ENCODE results near the gene ABCA5. TPM values are rescaled to one million over a fixed set of nuclear protein-coding genes. Genes with fewer than 3 reads are reported as not detected.

The ABCA5 gene
- total RNA-seq, 2 donors from 2014 or later = 38.6 to 47.6 TPM

- no peaks in the 10 kb centered on the region for H3K27me3 Mint-ChIP-seq
- peaks cover 2% of the 10 kb centered on the region for H3K4me1 Mint-ChIP-seq
- DNase-seq (no peak), ATAC-seq (no peak)
- H3K4me3 Mint-ChIP-seq = no peak overlapping the region
- no peaks in the 10 kb centered on the region for H3K36me3 Mint-ChIP-seq (ENCODE audit: low read depth)
- no peak overlapping the region for H3K27ac Mint-ChIP-seq
- H3K9me3 ChIP-seq (ENCODE audit: control insufficient read depth, low read length, poor library complexity, severe bottlenecking) = no peaks in the 10 kb centered on the region
Measured at GRCh38 chr17:69268543-69269014, 58.4 kb downstream of the ABCA5 start.

DNA sequence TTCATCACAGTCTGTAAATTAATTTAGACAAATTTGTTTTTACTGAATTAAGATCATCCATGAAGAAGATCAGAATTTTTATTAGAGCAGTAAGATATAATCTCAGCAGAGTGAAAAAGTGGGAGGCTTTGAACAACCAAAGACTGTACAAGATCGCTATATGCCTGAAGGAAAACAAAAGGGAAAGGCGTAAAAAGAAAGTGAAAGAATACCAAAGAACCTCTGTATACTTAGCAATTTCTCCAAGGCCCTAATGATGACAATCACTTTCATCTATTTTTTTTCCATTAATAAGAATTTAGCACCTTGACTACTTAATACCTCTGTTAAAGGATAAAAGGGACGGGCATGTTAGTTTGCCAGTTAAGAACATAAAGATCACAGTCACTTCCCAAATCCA lies 59.7 kb downstream of the ABCA5 start:
- Mint-ChIP-seq H3K4me1 (peaks cover 2% of the 10 kb centered on the region), H3K4me3 (no peak overlapping the region), H3K27me3 (no peaks in the 10 kb centered on the region), H3K36me3 (ENCODE audit: low read depth) (no peaks in the 10 kb centered on the region), H3K27ac (no peak overlapping the region)
- DNase-seq (no peak), ATAC-seq (no peak)
- H3K9me3 ChIP-seq (ENCODE audit: control insufficient read depth, low read length, poor library complexity, severe bottlenecking) = no peaks in the 10 kb centered on the region

DNA sequence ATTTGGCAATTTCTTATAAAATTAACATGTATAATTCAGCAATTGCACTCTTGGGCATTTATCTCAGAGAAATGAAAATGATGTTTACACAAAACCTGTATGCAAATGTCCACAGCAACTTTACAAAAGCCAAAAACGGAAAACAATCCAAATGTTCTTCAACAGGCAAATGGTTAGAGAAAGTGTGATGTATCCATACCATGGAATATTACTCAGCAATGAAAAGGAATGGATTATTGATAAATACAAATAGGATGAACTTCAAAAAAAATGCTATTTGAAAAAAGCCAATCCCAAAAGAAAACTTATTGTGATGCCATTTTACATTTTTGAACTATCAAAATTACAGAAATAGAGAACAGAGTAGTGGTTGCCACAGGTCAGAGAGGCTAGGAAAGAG lies 61.1 kb downstream of the ABCA5 start:
- Mint-ChIP-seq H3K27ac (no peak overlapping the region), H3K4me1 (peaks cover 2% of the 10 kb centered on the region), H3K4me3 (no peak overlapping the region), H3K36me3 (ENCODE audit: low read depth) (no peaks in the 10 kb centered on the region), H3K27me3 (no peaks in the 10 kb centered on the region)
- no peaks in the 10 kb centered on the region for H3K9me3 ChIP-seq (ENCODE audit: control insufficient read depth, low read length, poor library complexity, severe bottlenecking)
- no peak for ATAC-seq
- DNase-seq = no peak

- no peaks in the 10 kb centered on the region for H3K27me3 Mint-ChIP-seq
- H3K4me1 Mint-ChIP-seq = peaks cover 6% of the 10 kb centered on the region
- ATAC-seq (no peak), DNase-seq (no peak)
- H3K9me3 ChIP-seq (ENCODE audit: control insufficient read depth, low read length, poor library complexity, severe bottlenecking) = no peaks in the 10 kb centered on the region
- H3K4me3 Mint-ChIP-seq = no peak overlapping the region
- H3K27ac Mint-ChIP-seq = no peak overlapping the region
- H3K36me3 Mint-ChIP-seq (ENCODE audit: low read depth) = peaks cover 8% of the 10 kb centered on the region
Measured at GRCh38 chr17:69254187-69254586, 72.7 kb downstream of the ABCA5 start.

DNA sequence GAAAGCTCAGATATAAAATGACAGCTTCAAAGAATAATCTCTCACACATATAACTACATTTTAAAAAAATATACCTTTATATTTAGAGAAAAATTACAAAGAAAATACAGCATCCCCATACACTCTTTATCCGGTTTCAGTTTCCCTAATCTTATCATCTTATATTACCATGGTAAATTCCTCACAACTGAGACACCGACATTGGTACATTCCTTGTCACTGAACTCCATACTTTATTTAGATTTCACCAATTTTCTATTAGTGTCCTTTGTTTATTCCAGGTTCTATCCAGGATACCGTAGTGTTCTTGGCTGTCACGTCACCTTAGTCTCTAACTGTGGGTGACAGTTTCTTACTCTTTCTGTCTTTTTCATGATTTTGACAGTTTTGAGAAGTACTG lies 76.3 kb downstream of the ABCA5 start:
- H3K4me1 Mint-ChIP-seq = peaks cover 3% of the 10 kb centered on the region
- no peaks in the 10 kb centered on the region for H3K9me3 ChIP-seq (ENCODE audit: control insufficient read depth, low read length, poor library complexity, severe bottlenecking)
- no peak overlapping the region for H3K4me3 Mint-ChIP-seq
- ATAC-seq (no peak), DNase-seq (no peak)
- H3K36me3 Mint-ChIP-seq (ENCODE audit: low read depth) = peaks cover 7% of the 10 kb centered on the region
- H3K27me3 Mint-ChIP-seq = no peaks in the 10 kb centered on the region
- H3K27ac Mint-ChIP-seq = no peak overlapping the region

GRCh38 chr17:69246726-69247375 lies 80.1 kb downstream of the ABCA5 start:
- Mint-ChIP-seq H3K27me3 (no peaks in the 10 kb centered on the region), H3K36me3 (ENCODE audit: low read depth) (peaks cover 4% of the 10 kb centered on the region), H3K4me1 (peaks cover 3% of the 10 kb centered on the region), H3K27ac (no peak overlapping the region), H3K4me3 (no peak overlapping the region)
- ATAC-seq (no peak), DNase-seq (no peak)
- H3K9me3 ChIP-seq (ENCODE audit: control insufficient read depth, low read length, poor library complexity, severe bottlenecking) = no peaks in the 10 kb centered on the region

DNA sequence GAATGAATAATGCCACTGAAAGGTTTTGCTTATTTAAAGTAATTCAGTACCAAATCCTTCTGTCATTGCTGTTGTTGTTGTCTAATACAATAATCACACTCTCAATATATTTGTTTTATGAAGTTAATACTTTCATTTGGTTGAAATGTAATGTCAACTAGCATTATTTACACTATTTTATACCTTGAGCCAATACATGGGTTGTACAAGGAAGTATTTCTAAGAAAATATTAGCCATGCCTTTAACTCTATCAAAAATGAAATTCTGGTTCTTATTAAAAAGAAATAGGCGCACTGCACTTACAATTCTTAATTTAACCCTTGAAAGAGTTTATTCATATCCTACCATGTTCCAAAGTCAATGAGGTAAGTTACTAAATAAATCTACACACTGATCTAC lies 80.7 kb downstream of the ABCA5 start:
- H3K4me3 Mint-ChIP-seq = no peak overlapping the region
- ATAC-seq (no peak), DNase-seq (no peak)
- no peak overlapping the region for H3K27ac Mint-ChIP-seq
- peaks cover 3% of the 10 kb centered on the region for H3K4me1 Mint-ChIP-seq
- H3K36me3 Mint-ChIP-seq (ENCODE audit: low read depth) = peaks cover 6% of the 10 kb centered on the region
- no peaks in the 10 kb centered on the region for H3K27me3 Mint-ChIP-seq
- H3K9me3 ChIP-seq (ENCODE audit: control insufficient read depth, low read length, poor library complexity, severe bottlenecking) = no peaks in the 10 kb centered on the region

DNA sequence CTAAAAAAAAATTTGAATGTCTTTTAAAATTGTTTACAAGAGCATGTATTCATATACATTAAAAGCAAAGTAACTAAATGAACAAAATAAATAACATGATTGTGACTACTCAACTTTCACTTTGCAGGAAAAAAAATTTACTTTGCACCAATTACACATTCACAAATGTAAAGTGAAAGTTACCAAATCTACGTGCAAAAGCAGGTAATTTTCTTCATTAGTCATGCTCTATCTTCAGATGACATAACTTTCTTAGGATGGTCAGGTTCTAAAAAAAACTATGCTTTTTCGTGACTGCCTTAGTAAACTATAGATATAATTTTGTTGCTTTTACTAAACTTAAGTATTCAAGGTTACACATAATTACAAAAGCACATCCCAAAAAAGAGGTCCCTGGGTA lies 81.3 kb downstream of the ABCA5 start:
- peaks cover 10% of the 10 kb centered on the region for H3K36me3 Mint-ChIP-seq (ENCODE audit: low read depth)
- H3K27ac Mint-ChIP-seq = no peak overlapping the region
- H3K4me1 Mint-ChIP-seq = peaks cover 3% of the 10 kb centered on the region
- ATAC-seq = no peak
- DNase-seq = no peak
- H3K9me3 ChIP-seq (ENCODE audit: control insufficient read depth, low read length, poor library complexity, severe bottlenecking) = no peaks in the 10 kb centered on the region
- H3K27me3 Mint-ChIP-seq = no peaks in the 10 kb centered on the region
- H3K4me3 Mint-ChIP-seq = no peak overlapping the region

- Mint-ChIP-seq H3K27me3 (no peaks in the 10 kb centered on the region), H3K4me1 (peaks cover 3% of the 10 kb centered on the region), H3K36me3 (ENCODE audit: low read depth) (peaks cover 9% of the 10 kb centered on the region), H3K4me3 (no peak overlapping the region), H3K27ac (no peak overlapping the region)
- no peaks in the 10 kb centered on the region for H3K9me3 ChIP-seq (ENCODE audit: control insufficient read depth, low read length, poor library complexity, severe bottlenecking)
- DNase-seq (no peak), ATAC-seq (no peak)
Measured at GRCh38 chr17:69239611-69240600, 87.0 kb downstream of the ABCA5 start.

DNA sequence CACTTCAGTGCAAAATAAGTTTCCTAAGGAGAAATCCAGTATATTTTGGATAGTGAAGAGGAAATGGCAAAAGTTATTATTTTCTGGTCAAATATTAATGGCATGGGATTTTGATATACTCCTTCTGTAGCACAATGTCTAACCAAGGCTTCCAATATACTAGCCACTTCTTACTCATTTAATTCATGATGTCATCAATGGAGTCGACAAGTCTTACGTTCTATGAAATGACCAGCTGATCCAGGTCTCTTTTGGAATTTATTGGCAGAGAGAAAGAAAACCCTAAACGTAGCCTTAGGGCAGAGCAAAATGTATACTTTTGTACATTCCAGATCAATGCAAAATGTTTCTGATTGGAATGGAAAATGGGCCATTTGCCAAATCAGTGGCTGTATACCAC lies 90.0 kb downstream of the ABCA5 start:
- no peaks in the 10 kb centered on the region for H3K9me3 ChIP-seq (ENCODE audit: control insufficient read depth, low read length, poor library complexity, severe bottlenecking)
- H3K4me1 Mint-ChIP-seq = peaks cover 3% of the 10 kb centered on the region
- no peaks in the 10 kb centered on the region for H3K27me3 Mint-ChIP-seq
- peaks cover 11% of the 10 kb centered on the region for H3K36me3 Mint-ChIP-seq (ENCODE audit: low read depth)
- ATAC-seq = no peak
- no peak overlapping the region for H3K27ac Mint-ChIP-seq
- DNase-seq = no peak
- H3K4me3 Mint-ChIP-seq = no peak overlapping the region

GRCh38 chr17:69236464-69236863 lies 90.5 kb downstream of the ABCA5 start:
- Mint-ChIP-seq H3K27ac (no peak overlapping the region), H3K4me3 (no peak overlapping the region), H3K4me1 (peaks cover 3% of the 10 kb centered on the region), H3K36me3 (ENCODE audit: low read depth) (peaks cover 11% of the 10 kb centered on the region), H3K27me3 (no peaks in the 10 kb centered on the region)
- no peak for DNase-seq
- no peaks in the 10 kb centered on the region for H3K9me3 ChIP-seq (ENCODE audit: control insufficient read depth, low read length, poor library complexity, severe bottlenecking)
- no peak for ATAC-seq

GRCh38 chr17:69235338-69236058 lies 91.4 kb downstream of the ABCA5 start:
- H3K4me1 Mint-ChIP-seq = peaks cover 3% of the 10 kb centered on the region
- no peak overlapping the region for H3K27ac Mint-ChIP-seq
- ATAC-seq (peak; percentile 71), DNase-seq (peak; percentile 8 to 43 (median 13))
- H3K9me3 ChIP-seq (ENCODE audit: control insufficient read depth, low read length, poor library complexity, severe bottlenecking) = no peaks in the 10 kb centered on the region
- H3K27me3 Mint-ChIP-seq = no peaks in the 10 kb centered on the region
- peaks cover 5% of the 10 kb centered on the region for H3K36me3 Mint-ChIP-seq (ENCODE audit: low read depth)
- H3K4me3 Mint-ChIP-seq = no peak overlapping the region

DNA sequence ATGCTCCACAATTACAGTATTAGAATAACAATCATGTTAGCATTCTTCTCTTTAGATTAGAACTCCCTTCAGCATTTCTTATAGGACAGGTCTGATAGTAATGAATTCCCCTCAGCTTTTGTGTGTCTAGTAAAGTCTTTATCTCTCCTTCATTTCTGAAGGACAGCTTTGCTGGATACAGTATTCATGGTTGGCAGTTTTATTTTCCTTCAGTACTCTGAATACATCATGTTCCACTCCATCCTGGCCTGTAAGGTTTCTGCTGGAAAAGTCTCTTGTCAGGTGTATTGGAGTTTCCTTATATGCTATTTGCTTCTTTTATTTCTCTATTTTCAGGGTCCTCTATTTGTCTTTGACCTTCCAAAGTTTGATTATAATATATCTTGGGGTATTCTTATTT lies 94.3 kb downstream of the ABCA5 start:
- peaks cover 3% of the 10 kb centered on the region for H3K4me1 Mint-ChIP-seq
- H3K27me3 Mint-ChIP-seq = no peaks in the 10 kb centered on the region
- H3K4me3 Mint-ChIP-seq = no peak overlapping the region
- peaks cover 5% of the 10 kb centered on the region for H3K36me3 Mint-ChIP-seq (ENCODE audit: low read depth)
- H3K9me3 ChIP-seq (ENCODE audit: control insufficient read depth, low read length, poor library complexity, severe bottlenecking) = no peaks in the 10 kb centered on the region
- DNase-seq = no peak
- ATAC-seq = no peak
- no peak overlapping the region for H3K27ac Mint-ChIP-seq

Data from T-helper 17 cell (primary cell).